Measurements from ENCODE around the gene PTRHD1. TPM values are rescaled to one million over a fixed set of nuclear protein-coding genes. Genes with fewer than 3 reads are reported as not detected.

The PTRHD1 gene
- total RNA-seq, 3 donors from 2014 or later (not counting 1 experiment from before 2014, with no cell fraction given), result 12.7 to 22.9 (median 15.9) TPM

GRCh38 chr2:24820598-24821432, 27.6 kb upstream of the PTRHD1 start:
- intact Hi-C loops (cut with micrococcal nuclease), result no loop called here
- WGBS (ENCODE audit: insufficient coverage), result 95% methylated on average over 17 of the region's 17 CpGs

GRCh38 chr2:24820175-24820513, 27.0 kb upstream of the PTRHD1 start:
- DNase-seq (no peak), ATAC-seq (no peak)
- no peaks in the 10 kb centered on the region for H3K9me3 Mint-ChIP-seq
- peaks cover 7% of the 10 kb centered on the region for H3K36me3 Mint-ChIP-seq
- no peak overlapping the region for H3K4me3 ChIP-seq (ENCODE audit: low read length)
- H3K27ac Mint-ChIP-seq, result no peak overlapping the region
- H3K27me3 Mint-ChIP-seq (ENCODE audit: low read depth in 2 of 2), result no peaks in the 10 kb centered on the region
- no peak overlapping the region for H3K4me3 Mint-ChIP-seq
- H3K27me3 ChIP-seq (ENCODE audit: control insufficient read depth, insufficient read depth, low read length), result no peaks in the 10 kb centered on the region
- TF ChIP-seq CTCF (IDR thresholded peaks at IDR 0.05), result no peak
- no peaks in the 10 kb centered on the region for H3K4me1 ChIP-seq (ENCODE audit: control insufficient read depth, insufficient read depth, low read length)
- intact Hi-C loops (cut with micrococcal nuclease), result no loop called here
- H3K27ac ChIP-seq (ENCODE audit: low read length), result no peak overlapping the region
- H3K9me3 ChIP-seq (ENCODE audit: control insufficient read depth, insufficient read depth, low read length), result no peaks in the 10 kb centered on the region
- WGBS (ENCODE audit: insufficient coverage), result 96% methylated on average over 7 of the region's 7 CpGs
- H3K4me1 Mint-ChIP-seq, result peaks cover 9% of the 10 kb centered on the region in 2 donors
- peaks cover 37% of the 10 kb centered on the region for H3K36me3 ChIP-seq (ENCODE audit: control insufficient read depth, insufficient read depth, low read length)

More at GRCh38 chr2:24820598-24821432, 27.6 kb upstream of the PTRHD1 start:
- Histone ChIP-seq H3K4me1 (ENCODE audit: control insufficient read depth, insufficient read depth, low read length) (peaks cover 3% of the 10 kb centered on the region), H3K36me3 (ENCODE audit: control insufficient read depth, insufficient read depth, low read length) (peaks cover 35% of the 10 kb centered on the region), H3K27ac (ENCODE audit: low read length) (no peak overlapping the region), H3K27me3 (ENCODE audit: control insufficient read depth, insufficient read depth, low read length) (no peaks in the 10 kb centered on the region), H3K4me3 (ENCODE audit: low read length) (no peak overlapping the region), H3K9me3 (ENCODE audit: control insufficient read depth, insufficient read depth, low read length) (no peaks in the 10 kb centered on the region)
- Mint-ChIP-seq H3K27ac (peak overlapping the region in 1 of 2 donors; percentile 60), H3K27me3 (ENCODE audit: low read depth in 2 of 2) (no peaks in the 10 kb centered on the region), H3K36me3 (peaks cover 7% of the 10 kb centered on the region), H3K9me3 (no peaks in the 10 kb centered on the region), H3K4me3 (no peak overlapping the region), H3K4me1 (peaks cover 5% of the 10 kb centered on the region in 2 donors)
- DNase-seq, result no peak
- no peak for TF ChIP-seq CTCF (IDR thresholded peaks at IDR 0.05)
- ATAC-seq, result no peak

GRCh38 chr2:24819442-24820174, 26.4 kb upstream of the PTRHD1 start:
- no peaks in the 10 kb centered on the region for H3K9me3 ChIP-seq (ENCODE audit: control insufficient read depth, insufficient read depth, low read length)
- no peak overlapping the region for H3K4me3 Mint-ChIP-seq
- H3K27me3 Mint-ChIP-seq (ENCODE audit: low read depth in 2 of 2), result no peaks in the 10 kb centered on the region
- WGBS (ENCODE audit: insufficient coverage), result 97% methylated on average over 14 of the region's 21 CpGs
- H3K4me1 Mint-ChIP-seq, result peaks cover 12 to 13% of the 10 kb centered on the region in 2 donors
- H3K27ac ChIP-seq (ENCODE audit: low read length), result no peak overlapping the region
- peaks cover 7% of the 10 kb centered on the region for H3K36me3 Mint-ChIP-seq
- intact Hi-C loops (cut with micrococcal nuclease), result no loop called here
- H3K27me3 ChIP-seq (ENCODE audit: control insufficient read depth, insufficient read depth, low read length), result no peaks in the 10 kb centered on the region
- TF ChIP-seq CTCF (IDR thresholded peaks at IDR 0.05), result no peak
- H3K4me1 ChIP-seq (ENCODE audit: control insufficient read depth, insufficient read depth, low read length), result no peaks in the 10 kb centered on the region
- DNase-seq (no peak), ATAC-seq (no peak)
- peaks cover 37% of the 10 kb centered on the region for H3K36me3 ChIP-seq (ENCODE audit: control insufficient read depth, insufficient read depth, low read length)
- H3K27ac Mint-ChIP-seq, result no peak overlapping the region
- H3K9me3 Mint-ChIP-seq, result no peaks in the 10 kb centered on the region
- no peak overlapping the region for H3K4me3 ChIP-seq (ENCODE audit: low read length)
